Prostate gland (tissue), 2 donors: ENCODE data around the gene MMP23B.

Experiments used
- POLR2A ChIP-seq: fragments of 450-650 bp; IDR thresholded peaks from one replicate; pipeline ENCODE4 v1.6.1; 2016; ENCODE audit warnings: antibody characterized with exemption, mild to moderate bottlenecking
- TF ChIP-seq, protein P1 (sequence below), 4 experiments: fragments of 200-600 bp in 2 of 4; fragments of 450-650 bp in 2 of 4; sonication (generic) in 2 of 4; IDR thresholded peaks; 1 replicate in 3 of 4; 2 replicates in 1 of 4; pipeline ENCODE4 v1.5.1; 2016 to 2019; ENCODE audit warnings: antibody characterized with exemption in 4 of 4, mild to moderate bottlenecking in 2 of 4, moderate library complexity in 2 of 4

DNA sequence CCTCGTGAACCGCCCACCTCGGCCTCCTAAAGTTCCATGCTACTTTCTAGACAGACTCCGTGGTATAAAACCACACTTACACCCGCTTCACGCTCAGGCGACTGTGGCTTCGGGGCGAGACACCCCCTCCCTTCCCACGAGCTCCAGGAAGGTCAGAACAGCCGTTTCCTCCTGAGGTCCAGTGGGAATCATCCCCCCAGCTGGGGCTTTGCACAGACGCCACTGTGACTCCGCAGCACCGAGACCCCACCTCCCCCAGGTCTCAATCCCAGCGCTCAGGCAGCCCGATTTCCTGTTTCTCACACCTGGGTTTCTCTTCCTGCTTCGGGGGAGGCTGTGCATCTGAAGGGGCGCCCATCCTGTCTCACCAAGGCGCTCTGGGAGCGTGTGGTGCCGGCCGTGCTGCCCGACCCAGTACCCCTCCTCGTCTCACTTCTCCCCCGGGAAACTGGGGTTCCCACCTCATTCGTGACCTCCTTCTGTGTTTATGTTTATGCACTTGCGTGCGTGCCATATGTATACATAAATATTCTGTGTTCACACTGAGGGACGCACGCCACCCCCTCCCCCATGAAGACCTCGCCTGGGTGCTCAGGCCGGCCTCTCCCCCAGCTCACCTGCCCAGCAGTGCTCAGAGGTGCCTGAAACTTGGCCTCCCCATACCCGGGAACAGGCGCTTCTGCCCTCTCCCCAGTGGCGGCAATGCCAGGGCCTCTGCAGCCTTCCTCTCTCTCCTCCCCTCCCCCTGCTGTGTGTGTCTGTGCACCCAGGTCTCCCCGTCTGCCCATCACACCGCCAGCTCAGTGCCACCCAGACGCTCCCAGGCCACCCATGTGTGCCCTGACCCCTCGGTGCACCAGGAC is 46.0 kb downstream of the MMP23B start:
- TF ChIP-seq, protein P1, sequence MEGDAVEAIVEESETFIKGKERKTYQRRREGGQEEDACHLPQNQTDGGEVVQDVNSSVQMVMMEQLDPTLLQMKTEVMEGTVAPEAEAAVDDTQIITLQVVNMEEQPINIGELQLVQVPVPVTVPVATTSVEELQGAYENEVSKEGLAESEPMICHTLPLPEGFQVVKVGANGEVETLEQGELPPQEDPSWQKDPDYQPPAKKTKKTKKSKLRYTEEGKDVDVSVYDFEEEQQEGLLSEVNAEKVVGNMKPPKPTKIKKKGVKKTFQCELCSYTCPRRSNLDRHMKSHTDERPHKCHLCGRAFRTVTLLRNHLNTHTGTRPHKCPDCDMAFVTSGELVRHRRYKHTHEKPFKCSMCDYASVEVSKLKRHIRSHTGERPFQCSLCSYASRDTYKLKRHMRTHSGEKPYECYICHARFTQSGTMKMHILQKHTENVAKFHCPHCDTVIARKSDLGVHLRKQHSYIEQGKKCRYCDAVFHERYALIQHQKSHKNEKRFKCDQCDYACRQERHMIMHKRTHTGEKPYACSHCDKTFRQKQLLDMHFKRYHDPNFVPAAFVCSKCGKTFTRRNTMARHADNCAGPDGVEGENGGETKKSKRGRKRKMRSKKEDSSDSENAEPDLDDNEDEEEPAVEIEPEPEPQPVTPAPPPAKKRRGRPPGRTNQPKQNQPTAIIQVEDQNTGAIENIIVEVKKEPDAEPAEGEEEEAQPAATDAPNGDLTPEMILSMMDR (IDR thresholded peaks at IDR 0.05) = no peak
- no peak for TF ChIP-seq POLR2A
